ENCODE data around the gene SNX14.
A peak's percentile ranks its signal among the peaks of the same experiment; 100 is the strongest.
"Not testable (repeated sequence)": the region's sequence is repeated elsewhere in the genome, so short reads cannot be mapped to it uniquely, and the experiment has no call there.

Gene SNX14

GRCh38 chr6:85581572-85581971 is 12.1 kb downstream of the SNX14 start:
- DNase-seq, result no peak

- DNase-seq, result no peak
Measured at GRCh38 chr6:85580878-85581267, 12.8 kb downstream of the SNX14 start.

- DNase-seq, result no peak
Measured at GRCh38 chr6:85580118-85580877, 13.4 kb downstream of the SNX14 start.

- DNase-seq, result no peak
Measured at GRCh38 chr6:85579581-85579980, 14.1 kb downstream of the SNX14 start.

GRCh38 chr6:85576476-85576875 is 17.2 kb downstream of the SNX14 start:
- no peak for DNase-seq

GRCh38 chr6:85574932-85575598 is 18.6 kb downstream of the SNX14 start:
- no peak for DNase-seq

- no peak for DNase-seq
Measured at GRCh38 chr6:85569323-85569722, 24.3 kb downstream of the SNX14 start.

- no peak for DNase-seq
Measured at GRCh38 chr6:85568411-85568810, 25.2 kb downstream of the SNX14 start.

- DNase-seq, result no peak
Measured at GRCh38 chr6:85565736-85566135, 27.9 kb downstream of the SNX14 start.

GRCh38 chr6:85564223-85564622 is 29.4 kb downstream of the SNX14 start:
- not testable (repeated sequence) for DNase-seq

GRCh38 chr6:85561750-85562357 is 31.8 kb downstream of the SNX14 start:
- DNase-seq, result no peak

GRCh38 chr6:85556992-85557668 is 36.5 kb downstream of the SNX14 start:
- DNase-seq, result no peak

- DNase-seq, result no peak
Measured at GRCh38 chr6:85552652-85553051, 41.0 kb downstream of the SNX14 start.

- peak in 1 of 2 donors; percentile 19 for DNase-seq
Measured at GRCh38 chr6:85551264-85551663, 42.4 kb downstream of the SNX14 start.

GRCh38 chr6:85547719-85548118 is 45.9 kb downstream of the SNX14 start:
- no peak for DNase-seq

- no peak for DNase-seq
Measured at GRCh38 chr6:85544776-85545175, 48.9 kb downstream of the SNX14 start.

- peak in 1 of 2 donors; percentile 1 for DNase-seq
Measured at GRCh38 chr6:85537055-85537494, 56.6 kb downstream of the SNX14 start.

GRCh38 chr6:85524281-85524680 is 69.4 kb downstream of the SNX14 start:
- DNase-seq, result not testable (repeated sequence)

GRCh38 chr6:85516168-85516567 is 77.5 kb downstream of the SNX14 start:
- no peak for DNase-seq

- no peak for DNase-seq
Measured at GRCh38 chr6:85506441-85507093, 87.1 kb downstream of the SNX14 start.

GRCh38 chr6:85498596-85499258 is 94.9 kb downstream of the SNX14 start:
- DNase-seq, result peak in 1 of 2 donors; percentile 4

GRCh38 chr6:85496856-85497255 is 96.8 kb downstream of the SNX14 start:
- DNase-seq, result no peak
